CD14-positive monocyte (primary cell): Measurements from ENCODE around the gene TGM1. TPM values are rescaled to one million over a fixed set of nuclear protein-coding genes. Genes with fewer than 3 reads are reported as not detected.

Experiments used
- DNase-seq, 3 donors: peaks; one replicate each; pipeline ENCODE4 v3.0.0-alpha.2; 2011 to 2022
- H2AFZ ChIP-seq: 2 replicates; pipeline ENCODE4 v1.6.0; 2012; ENCODE audit warnings: mild to moderate bottlenecking, low read depth, low read length, inconsistent platforms; ENCODE audit not compliant: insufficient read depth, poor library complexity, severe bottlenecking
- H3K27ac ChIP-seq, 2 donors: 1 replicate in 1 of 2; 2 replicates in 1 of 2; pipeline ENCODE4 v1.5.1; 2012 to 2013; ENCODE audit warnings: low read length in 2 of 2, control low read depth in 1 of 2, inconsistent platforms in 1 of 2, low read depth in 1 of 2, mild to moderate bottlenecking in 1 of 2
- H3K27me3 ChIP-seq, 2 donors: one replicate each; pipeline versions ENCODE4 v1.6.0 to v1.6.1; 2011 to 2013; ENCODE audit warnings: low read length in 2 of 2; ENCODE audit not compliant: control insufficient read depth in 2 of 2, insufficient read depth in 2 of 2
- H3K36me3 ChIP-seq, 2 donors: replicated peaks in 1 of 2; 1 replicate in 1 of 2; 2 replicates in 1 of 2; pipeline versions ENCODE4 v1.5.1 to v1.6.1; 2012 to 2013; ENCODE audit warnings: low read length in 2 of 2, control low read depth in 1 of 2, inconsistent platforms in 1 of 2, mild to moderate bottlenecking in 1 of 2; ENCODE audit not compliant: insufficient read depth in 2 of 2, control insufficient read depth in 1 of 2
- H3K4me1 ChIP-seq, 2 donors: 1 replicate in 1 of 2; 2 replicates in 1 of 2; pipeline versions ENCODE4 v1.5.1 to v1.6.1; 2012 to 2013; ENCODE audit warnings: low read length in 2 of 2, control low read depth in 1 of 2, inconsistent platforms in 1 of 2, mild to moderate bottlenecking in 1 of 2, moderate library complexity in 1 of 2; ENCODE audit not compliant: insufficient read depth in 2 of 2, control insufficient read depth in 1 of 2
- H3K4me2 ChIP-seq: replicated peaks from 2 replicates; pipeline ENCODE3; 2012; ENCODE audit warnings: low read length, moderate library complexity, mild to moderate bottlenecking; ENCODE audit not compliant: poor library complexity, severe bottlenecking; ENCODE audit errors: extremely low read depth
- H3K4me3 ChIP-seq, 3 experiments: fragments of 200-600 bp in 1 of 3; sonication (generic) in 1 of 3; replicated peaks in 1 of 3; 1 replicate in 2 of 3; 2 replicates in 1 of 3; pipeline ENCODE4 v1.5.1; 2011 to 2013; ENCODE audit warnings: low read length in 3 of 3, mild to moderate bottlenecking in 3 of 3, control low read depth in 2 of 3, low read depth in 2 of 3, inconsistent platforms in 1 of 3, moderate library complexity in 1 of 3
- H3K79me2 ChIP-seq: 2 replicates; pipeline ENCODE4 v1.6.0; 2012; ENCODE audit warnings: mild to moderate bottlenecking, control low read depth, inconsistent platforms, low read length, moderate library complexity; ENCODE audit not compliant: insufficient read depth
- H3K9ac ChIP-seq: 2 replicates; pipeline ENCODE4 v1.6.0; 2017; ENCODE audit warnings: low read length, mild to moderate bottlenecking; ENCODE audit not compliant: insufficient read depth, poor library complexity, severe bottlenecking
- H3K9me3 ChIP-seq, 2 donors: replicated peaks in 1 of 2; 1 replicate in 1 of 2; 2 replicates in 1 of 2; pipeline versions ENCODE4 v1.5.1 to v1.6.1; 2012 to 2013; ENCODE audit warnings: low read length in 2 of 2, control low read depth in 1 of 2; ENCODE audit not compliant: control insufficient read depth in 1 of 2, insufficient read depth in 1 of 2
- H4K20me1 ChIP-seq: 2 replicates; pipeline ENCODE4 v1.6.0; 2012; ENCODE audit warnings: mild to moderate bottlenecking, low read length, control low read depth, moderate library complexity; ENCODE audit not compliant: insufficient read depth
- H3K27ac Mint-ChIP-seq, 7 donors: one replicate each; pipeline ENCODE4 v1.8.0; 2020; ENCODE audit warnings: mild to moderate bottlenecking in 7 of 7, mixed read lengths in 7 of 7, moderate library complexity in 6 of 7, inconsistent platforms in 2 of 7
- H3K27me3 Mint-ChIP-seq, 3 donors: one replicate each; pipeline ENCODE4 v1.8.0; 2021 to 2022; ENCODE audit warnings: low read depth in 3 of 3, mild to moderate bottlenecking in 3 of 3, mixed read lengths in 3 of 3, moderate library complexity in 3 of 3, inconsistent platforms in 1 of 3
- H3K36me3 Mint-ChIP-seq, 2 donors: one replicate each; pipeline ENCODE4 v1.8.0; 2020; ENCODE audit warnings: mixed read lengths in 2 of 2, inconsistent platforms in 1 of 2, mild to moderate bottlenecking in 1 of 2
- H3K4me1 Mint-ChIP-seq: one replicate; pipeline ENCODE4 v1.8.0; 2020; ENCODE audit warnings: mild to moderate bottlenecking, mixed read lengths
- H3K4me3 Mint-ChIP-seq, 2 donors: one replicate each; pipeline ENCODE4 v1.8.0; 2020; ENCODE audit warnings: mild to moderate bottlenecking in 2 of 2, mixed read lengths in 2 of 2, moderate library complexity in 1 of 2
- H3K9me3 Mint-ChIP-seq, 7 donors: one replicate each; pipeline ENCODE4 v1.8.0; 2020 to 2022; ENCODE audit warnings: mixed read lengths in 7 of 7, mild to moderate bottlenecking in 6 of 7, moderate library complexity in 6 of 7, inconsistent platforms in 2 of 7
- CTCF ChIP-seq: fragments of 200-600 bp; IDR thresholded peaks from one replicate; pipeline ENCODE4 v1.8.0; 2022; ENCODE audit warnings: antibody characterized with exemption, mild to moderate bottlenecking
- WGBS: methylation state at CpG from one replicate; pipeline ENCODE4 v1.1.5; 2013; ENCODE audit warnings: missing lambda C conversion rate; ENCODE audit not compliant: insufficient coverage; 5-methylcytosine and 5-hydroxymethylcytosine counted together
- intact Hi-C, 2 donors: fragments of 100-400 bp; cut with micrococcal nuclease; formaldehyde crosslinking; loops; one replicate each; pipeline versions ENCODE4 v1.15.0 to v1.15.1; 2023
- polyA plus RNA-seq, 3 donors: library from polyadenylated mRNA; depleted of rRNA in 1 of 3; unstranded in 2 of 3; stranded (reverse) in 1 of 3; fragments of 300-500 nt in 2 of 3; fragments of >200 nt in 1 of 3; fragmentation: Illumina TruSeq in 2 of 3; gene quantifications; 1 replicate in 2 of 3; 2 replicates in 1 of 3; pipeline ENCODE4 v1.2.3, GENCODE V29; 2012 to 2021

The TGM1 gene
- polyA plus RNA-seq, 3 donors: 7.8 TPM; not detected in 2

- Histone ChIP-seq H2AFZ (peak within 1 kb of the TSS; percentile 98), H3K9me3 (no peaks in the 10 kb centered on the region), H3K27me3 (no peaks in the 10 kb centered on the region), H3K27ac (peak within 1 kb of the TSS; percentile 72 to 98), H4K20me1 (no peaks in the 10 kb centered on the region), H3K36me3 (peaks cover 37 to 40% of the 10 kb centered on the region in 2 donors), H3K4me2 (peak within 1 kb of the TSS; percentile 85), H3K79me2 (peaks cover 47% of the 10 kb centered on the region), H3K9ac (peak within 1 kb of the TSS; percentile 99), H3K4me1 (peaks cover 54 to 58% of the 10 kb centered on the region in 2 donors), H3K4me3 (peak within 1 kb of the TSS; percentile 71 to 97 (median 85))
- DNase-seq: peak; percentile 71 to 79 (median 75)
- peak within 1 kb of the TSS; percentile 89 to 94 for H3K4me3 Mint-ChIP-seq
- under 1% methylated on average over 53 of the region's 61 CpGs for WGBS
- peak; percentile 83 for TF ChIP-seq CTCF
- peaks cover 35 to 39% of the 10 kb centered on the region in 2 donors for H3K36me3 Mint-ChIP-seq
- peaks cover 0 to 2% (median 0%) of the 10 kb centered on the region in 7 donors for H3K9me3 Mint-ChIP-seq
- H3K4me1 Mint-ChIP-seq: peaks cover 55% of the 10 kb centered on the region
- H3K27me3 Mint-ChIP-seq: peaks cover 0 to 2% (median 0%) of the 10 kb centered on the region in 3 donors
- peak within 1 kb of the TSS; percentile 90 to 97 (median 96) for H3K27ac Mint-ChIP-seq
- intact Hi-C loops: loop anchor here in 1 of 2 donors (2.0 kb wide), 1 partner anchor 28 kb away; the partner anchor contains the start of gene TINF2
Observed at GRCh38 chr14:24271134-24271833, 8.3 kb upstream of the TGM1 start, which contains the start of gene RABGGTA. RABGGTA (minus strand) TSS chr14:24271597; CDS start chr14:24271115, 482 bp downstream.

GRCh38 chr14:24270537-24271133, 7.7 kb upstream of the TGM1 start:
- peaks cover 40% of the 10 kb centered on the region for H3K79me2 ChIP-seq
- intact Hi-C loops: loop anchor here in 1 of 2 donors (2.0 kb wide), 1 partner anchor 28 kb away; the partner anchor contains the start of gene TINF2

More at GRCh38 chr14:24270537-24271133, 7.7 kb upstream of the TGM1 start:
- Histone ChIP-seq H3K9ac (peak overlapping the region; percentile 99), H3K27me3 (no peaks in the 10 kb centered on the region), H2AFZ (peak overlapping the region; percentile 98), H3K27ac (peak overlapping the region; percentile 72 to 98), H3K4me3 (peak overlapping the region; percentile 71 to 97 (median 85)), H3K4me2 (peak overlapping the region; percentile 85), H4K20me1 (no peaks in the 10 kb centered on the region), H3K4me1 (peaks cover 47 to 51% of the 10 kb centered on the region in 2 donors), H3K9me3 (no peaks in the 10 kb centered on the region), H3K36me3 (peaks cover 44 to 46% of the 10 kb centered on the region in 2 donors)
- WGBS: 23% methylated on average over 12 of the region's 13 CpGs
- DNase-seq: no peak
- Mint-ChIP-seq H3K9me3 (peaks cover 0 to 2% (median 0%) of the 10 kb centered on the region in 7 donors), H3K36me3 (peaks cover 40 to 46% of the 10 kb centered on the region in 2 donors), H3K4me3 (peak overlapping the region; percentile 89 to 92), H3K27ac (peak overlapping the region; percentile 66 to 97 (median 96)), H3K4me1 (peaks cover 50% of the 10 kb centered on the region), H3K27me3 (peaks cover 0 to 2% (median 0%) of the 10 kb centered on the region in 3 donors)
- no peak for TF ChIP-seq CTCF
